Kidney epithelial cell (primary cell): Measurements from ENCODE around the gene KCNQ1. TPM values are rescaled to one million over a fixed set of nuclear protein-coding genes. Genes with fewer than 3 reads are reported as not detected.

Source experiments
- DNase-seq: peaks from one replicate; pipeline ENCODE4 v3.0.0-alpha.2; 2010; ENCODE audit warnings: low read depth
- H3K27me3 ChIP-seq: 2 replicates; pipeline ENCODE4 v1.6.0; 2011; ENCODE audit warnings: low read length; ENCODE audit not compliant: control insufficient read depth, insufficient read depth
- H3K36me3 ChIP-seq: 2 replicates; pipeline ENCODE4 v1.5.1; 2011; ENCODE audit warnings: low read length; ENCODE audit not compliant: control insufficient read depth, insufficient read depth
- H3K4me3 ChIP-seq: 2 replicates; pipeline ENCODE4 v1.5.1; 2011; ENCODE audit warnings: low read depth, mild to moderate bottlenecking, control low read depth, low read length
- total RNA-seq: library from RNA; depleted of rRNA; stranded (reverse); fragments of >200 nt; gene quantifications from 2 replicates; pipeline ENCODE4 v1.2.3, GENCODE V29; 2015
- TF ChIP-seq, protein P1 (sequence below): IDR thresholded peaks from 2 replicates; pipeline ENCODE4 v1.5.1; 2011; ENCODE audit warnings: mild to moderate bottlenecking, moderate library complexity, low read length, control low read depth, inconsistent platforms; ENCODE audit not compliant: insufficient read depth, poor library complexity, severe bottlenecking

The KCNQ1 gene
- total RNA-seq, 1 donor from 2014 or later: 2.3 TPM

- TF ChIP-seq, protein P1, sequence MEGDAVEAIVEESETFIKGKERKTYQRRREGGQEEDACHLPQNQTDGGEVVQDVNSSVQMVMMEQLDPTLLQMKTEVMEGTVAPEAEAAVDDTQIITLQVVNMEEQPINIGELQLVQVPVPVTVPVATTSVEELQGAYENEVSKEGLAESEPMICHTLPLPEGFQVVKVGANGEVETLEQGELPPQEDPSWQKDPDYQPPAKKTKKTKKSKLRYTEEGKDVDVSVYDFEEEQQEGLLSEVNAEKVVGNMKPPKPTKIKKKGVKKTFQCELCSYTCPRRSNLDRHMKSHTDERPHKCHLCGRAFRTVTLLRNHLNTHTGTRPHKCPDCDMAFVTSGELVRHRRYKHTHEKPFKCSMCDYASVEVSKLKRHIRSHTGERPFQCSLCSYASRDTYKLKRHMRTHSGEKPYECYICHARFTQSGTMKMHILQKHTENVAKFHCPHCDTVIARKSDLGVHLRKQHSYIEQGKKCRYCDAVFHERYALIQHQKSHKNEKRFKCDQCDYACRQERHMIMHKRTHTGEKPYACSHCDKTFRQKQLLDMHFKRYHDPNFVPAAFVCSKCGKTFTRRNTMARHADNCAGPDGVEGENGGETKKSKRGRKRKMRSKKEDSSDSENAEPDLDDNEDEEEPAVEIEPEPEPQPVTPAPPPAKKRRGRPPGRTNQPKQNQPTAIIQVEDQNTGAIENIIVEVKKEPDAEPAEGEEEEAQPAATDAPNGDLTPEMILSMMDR: no peak
- Histone ChIP-seq H3K4me3 (no peak overlapping the region), H3K27me3 (peaks cover 17% of the 10 kb centered on the region), H3K36me3 (no peaks in the 10 kb centered on the region)
- no peak for DNase-seq
These were observed 23.4 kb upstream of the KCNQ1 start for GRCh38 chr11:2421226-2421994.

GRCh38 chr11:2421996-2422395 lies 22.8 kb upstream of the KCNQ1 start:
- TF ChIP-seq, protein P1: no peak
- H3K4me3 ChIP-seq: no peak overlapping the region
- no peak for DNase-seq
- H3K27me3 ChIP-seq: peaks cover 12% of the 10 kb centered on the region
- no peaks in the 10 kb centered on the region for H3K36me3 ChIP-seq

- no peak for DNase-seq
These were observed 22.2 kb upstream of the KCNQ1 start for GRCh38 chr11:2422461-2423156.

DNA sequence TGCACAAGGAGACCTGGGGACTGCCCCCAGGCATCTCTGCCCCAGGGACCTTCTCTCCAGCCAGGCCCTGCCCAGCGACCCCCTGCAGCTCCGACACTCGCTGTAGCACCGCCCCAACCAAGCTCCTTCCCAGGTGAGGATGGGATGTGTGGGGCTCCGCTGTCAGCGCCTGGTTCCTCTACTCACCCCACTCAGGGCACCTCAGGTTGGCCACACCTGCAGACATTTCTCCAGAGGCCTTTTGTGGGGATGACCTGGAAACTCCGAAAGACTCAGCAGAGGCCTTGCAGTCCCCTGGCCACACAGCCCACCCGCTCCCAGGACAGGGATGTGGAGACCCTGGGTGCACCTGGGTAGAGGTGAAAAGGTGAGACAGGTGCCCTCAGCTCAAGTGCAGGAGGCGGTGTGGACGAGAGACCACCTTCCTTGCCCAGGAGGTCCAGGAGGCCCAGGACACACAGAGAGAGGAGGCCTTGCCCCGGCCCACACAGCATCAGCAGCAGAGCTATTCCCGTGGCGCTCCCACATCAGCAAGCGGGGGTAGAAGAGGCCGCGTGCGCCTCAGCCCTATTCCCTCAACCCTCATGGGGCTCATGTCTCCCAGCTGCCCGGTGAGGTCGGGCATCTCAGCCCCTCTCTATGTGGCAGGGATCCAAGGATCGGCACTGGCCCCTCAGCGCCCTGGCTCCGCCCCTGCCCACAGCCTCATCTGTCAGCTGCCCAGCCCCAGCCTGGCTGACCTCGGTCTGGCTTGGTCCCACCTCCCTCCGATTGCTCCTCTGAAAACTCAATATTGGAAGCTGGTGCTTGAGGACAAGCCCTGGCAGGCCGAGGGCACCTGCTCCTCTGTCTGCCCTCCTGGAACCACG lies 21.4 kb upstream of the KCNQ1 start:
- DNase-seq: no peak
- TF ChIP-seq, protein P1: no peak
- peaks cover 12% of the 10 kb centered on the region for H3K27me3 ChIP-seq

More at GRCh38 chr11:2422461-2423156, 22.2 kb upstream of the KCNQ1 start:
- Histone ChIP-seq H3K4me3 (no peak overlapping the region), H3K36me3 (no peaks in the 10 kb centered on the region), H3K27me3 (peaks cover 14% of the 10 kb centered on the region)
- TF ChIP-seq, protein P1: no peak

GRCh38 chr11:2424811-2425495 lies 19.9 kb upstream of the KCNQ1 start:
- no peak for DNase-seq
- TF ChIP-seq, protein P1: no peak
- peaks cover 10% of the 10 kb centered on the region for H3K27me3 ChIP-seq
- no peaks in the 10 kb centered on the region for H3K36me3 ChIP-seq
- no peak overlapping the region for H3K4me3 ChIP-seq

More for the DNA sequence above, 21.4 kb upstream of the KCNQ1 start:
- H3K4me3 ChIP-seq: no peak overlapping the region
- no peaks in the 10 kb centered on the region for H3K36me3 ChIP-seq
